ENCODE measurements around the gene CUX1.
"Not testable (repeated sequence)": the region's sequence is repeated elsewhere in the genome, so short reads cannot be mapped to it uniquely, and the experiment has no call there.

CUX1 gene

DNA sequence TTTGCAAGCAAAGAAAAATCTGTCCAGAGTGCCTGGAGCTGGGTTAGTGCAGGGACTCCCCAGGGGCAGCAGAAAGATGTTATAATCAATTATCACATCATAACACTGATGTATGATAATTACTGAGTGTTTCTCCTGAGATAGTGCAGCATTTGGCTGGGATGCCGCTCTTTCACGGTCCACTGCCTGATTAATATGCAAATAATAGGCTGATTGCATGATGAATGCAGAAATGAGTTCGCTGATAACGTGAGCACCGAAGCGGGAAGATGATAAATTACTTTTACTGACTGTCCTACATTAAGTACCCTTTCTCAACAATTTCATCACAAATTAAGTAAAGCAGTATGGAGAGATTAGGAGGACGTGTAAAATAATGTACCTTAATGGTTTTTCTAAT is 397.8 kb downstream of the CUX1 start:
- no peak for DNase-seq (ENCODE audit: low read depth)

DNA sequence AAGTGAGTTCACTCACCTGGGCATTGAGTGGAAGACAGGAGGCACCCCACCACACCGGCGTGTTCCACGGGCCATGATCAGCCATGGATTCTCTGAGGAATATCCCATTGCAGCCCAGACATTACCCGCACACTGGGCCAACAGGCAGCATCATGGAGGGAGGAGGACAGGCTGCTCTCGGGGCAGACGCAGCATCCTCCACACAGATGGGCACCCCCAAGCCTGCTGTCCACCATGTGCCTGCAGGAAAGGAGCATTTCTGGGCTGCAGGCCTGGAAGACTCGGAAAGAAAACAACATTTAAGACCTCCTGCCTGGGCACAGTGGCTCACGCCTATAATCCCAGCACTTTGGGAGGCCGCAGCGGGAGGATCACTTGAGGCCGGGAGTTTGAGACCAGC is 398.3 kb downstream of the CUX1 start:
- no peak for DNase-seq (ENCODE audit: low read depth)

DNA sequence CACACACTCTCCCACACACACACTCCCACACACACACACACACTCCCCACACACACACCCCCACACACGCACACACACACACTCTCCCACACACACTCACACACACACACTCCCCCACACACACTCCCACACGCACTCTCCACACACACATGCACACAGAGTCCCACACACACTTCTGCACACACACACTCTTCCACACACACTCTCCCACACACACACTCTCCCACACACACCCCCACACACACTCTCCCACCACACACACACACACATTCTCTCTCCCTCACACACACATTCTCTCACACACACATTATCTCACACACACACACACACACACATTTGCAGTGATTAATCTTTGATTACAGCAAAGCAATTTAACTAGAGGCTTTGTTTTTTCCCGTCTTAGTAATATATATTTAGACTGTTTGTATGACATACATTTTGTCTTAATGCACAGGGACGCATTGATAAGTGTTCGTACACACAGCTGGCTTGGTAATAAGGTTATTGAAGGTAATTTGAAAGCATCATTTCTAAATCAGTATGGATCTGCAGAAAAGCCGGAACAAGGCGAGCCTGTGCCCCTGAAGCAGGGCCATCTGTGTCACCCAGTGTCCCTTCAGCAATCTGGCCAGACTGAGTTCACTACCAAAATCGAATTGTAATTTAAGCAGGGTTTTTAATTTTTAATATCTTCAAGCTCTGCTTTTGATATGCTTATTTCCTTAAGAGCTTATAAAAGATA is 399.3 kb downstream of the CUX1 start:
- no peak for DNase-seq (ENCODE audit: low read depth)

DNA sequence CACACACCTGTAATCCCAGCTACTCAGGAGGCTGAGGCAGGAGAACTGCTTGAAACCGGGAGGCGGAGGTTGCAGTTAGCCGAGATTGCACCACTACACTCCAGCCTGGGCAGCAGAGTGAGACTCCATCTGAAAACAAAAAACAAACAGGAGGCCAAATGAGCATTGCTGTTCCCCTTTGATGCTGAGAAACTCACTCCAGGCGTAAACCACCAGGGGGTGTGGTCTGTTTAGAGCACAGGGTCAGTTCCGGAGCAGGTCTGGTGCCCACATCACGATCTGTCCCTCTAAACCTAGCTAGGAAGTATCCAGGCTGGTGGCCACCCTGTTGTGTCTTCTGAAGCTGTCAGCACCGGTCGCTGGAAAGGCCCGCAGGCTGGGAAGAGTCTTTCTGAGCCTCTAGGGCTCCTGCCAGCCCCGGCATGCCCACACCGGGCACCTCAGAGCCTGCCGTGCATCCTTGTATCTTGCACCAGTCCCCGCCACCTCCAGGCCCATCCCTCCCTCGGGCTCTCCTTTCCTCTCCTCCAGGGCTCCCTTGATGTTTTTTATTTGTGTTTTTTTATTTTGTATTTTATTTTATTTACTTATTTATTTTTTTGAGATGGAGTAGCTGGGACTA is 402.9 kb downstream of the CUX1 start:
- DNase-seq (ENCODE audit: low read depth), result peak; percentile 5

DNA sequence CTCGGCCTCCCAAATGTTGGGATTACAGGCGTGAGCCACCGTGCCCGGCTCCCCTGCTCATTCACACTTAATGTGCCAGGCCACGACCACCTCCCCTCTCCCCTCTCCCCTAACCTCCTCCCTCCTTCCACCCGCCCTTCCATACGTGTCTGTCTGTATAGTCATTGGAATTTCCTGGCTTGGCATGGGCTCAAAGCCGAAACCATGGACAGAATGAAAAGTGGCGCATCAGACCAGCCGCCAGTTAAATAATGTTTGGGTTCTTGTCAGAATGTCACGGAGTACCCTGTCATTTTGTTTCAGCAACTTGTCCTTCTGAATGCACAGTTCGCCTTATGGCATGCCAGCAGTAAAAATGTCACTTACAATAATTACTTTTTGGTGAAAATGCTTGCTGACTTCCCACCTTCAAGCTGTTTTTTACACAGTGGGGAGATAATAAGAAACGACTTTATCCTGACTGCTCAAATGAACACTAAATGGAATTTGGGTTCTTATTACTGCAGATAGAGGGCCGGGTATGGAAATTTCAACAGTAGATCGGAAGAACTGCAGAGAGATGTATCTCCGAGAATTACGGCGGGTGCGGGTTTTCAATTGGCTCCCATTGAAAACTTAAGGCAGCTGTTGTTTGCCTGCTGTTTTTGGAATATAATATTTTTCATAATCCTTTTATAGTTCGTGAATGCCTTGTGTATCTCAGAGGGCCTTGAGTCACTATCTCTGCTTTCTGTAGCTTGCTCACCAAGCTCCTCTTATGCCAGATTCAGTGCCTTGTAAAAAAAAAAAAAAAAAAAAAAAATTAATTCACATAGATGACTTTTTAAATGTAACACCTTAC is 403.8 kb downstream of the CUX1 start:
- DNase-seq (ENCODE audit: low read depth), result peak; percentile 78

DNA sequence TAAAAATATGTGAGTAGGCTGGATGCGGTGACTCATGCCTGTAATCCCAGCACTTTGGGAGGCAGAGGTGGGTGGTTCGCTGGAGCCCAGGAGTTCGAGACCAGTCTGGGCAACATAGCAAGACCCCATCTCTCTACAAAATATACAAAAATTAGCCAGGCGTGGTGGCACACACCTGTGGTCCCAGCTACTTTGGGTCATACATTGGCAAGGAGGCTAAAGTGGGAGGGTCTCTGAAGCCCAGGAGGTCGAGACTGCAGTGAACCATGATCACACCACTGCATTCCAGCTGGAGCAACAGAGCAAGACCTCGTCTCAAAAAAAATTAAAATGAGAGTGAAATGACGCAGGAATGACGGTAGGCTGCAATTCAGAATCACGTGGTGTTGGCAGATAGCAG is 404.5 kb downstream of the CUX1 start:
- DNase-seq (ENCODE audit: low read depth), result peak; percentile 4

DNA sequence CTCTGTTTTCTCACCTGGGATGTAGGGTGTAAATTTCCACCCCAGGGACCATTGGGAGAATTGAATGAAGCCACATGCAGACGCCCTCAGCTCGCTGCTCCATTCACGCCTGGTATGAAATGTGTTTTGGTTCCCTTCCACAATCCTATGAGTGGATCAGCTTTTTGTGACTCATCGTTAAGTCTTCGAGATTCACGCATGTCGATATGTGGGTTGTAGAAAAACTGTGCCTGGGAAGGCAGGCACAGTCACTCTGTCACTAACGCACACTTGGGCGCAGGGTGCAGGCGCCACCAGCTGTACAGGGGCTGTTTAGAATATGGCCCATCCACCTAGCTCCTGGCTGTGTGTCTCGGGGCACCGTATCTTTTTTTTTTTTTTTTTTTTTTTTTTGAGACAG is 405.0 kb downstream of the CUX1 start:
- peak; percentile 23 for DNase-seq (ENCODE audit: low read depth)

DNA sequence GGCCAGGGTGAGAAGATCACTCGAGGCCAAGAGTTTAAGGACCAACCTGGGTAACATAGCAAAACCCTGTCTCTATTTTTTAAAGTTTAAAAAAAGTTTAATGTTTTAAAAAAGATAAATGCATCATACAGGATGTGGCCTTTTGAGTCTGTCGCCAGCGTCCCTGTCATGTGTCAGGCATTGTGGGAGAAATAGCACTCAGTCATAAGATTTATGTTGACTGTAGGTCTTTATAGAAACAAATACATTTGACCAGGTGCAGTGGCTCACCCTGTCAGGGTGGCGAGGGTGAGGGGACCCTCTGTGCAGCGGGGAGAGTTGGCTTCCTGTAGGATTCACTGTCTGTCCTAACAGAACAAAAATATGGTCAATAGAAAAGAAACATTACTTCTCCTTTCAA is 405.8 kb downstream of the CUX1 start:
- no peak for DNase-seq (ENCODE audit: low read depth)

DNA sequence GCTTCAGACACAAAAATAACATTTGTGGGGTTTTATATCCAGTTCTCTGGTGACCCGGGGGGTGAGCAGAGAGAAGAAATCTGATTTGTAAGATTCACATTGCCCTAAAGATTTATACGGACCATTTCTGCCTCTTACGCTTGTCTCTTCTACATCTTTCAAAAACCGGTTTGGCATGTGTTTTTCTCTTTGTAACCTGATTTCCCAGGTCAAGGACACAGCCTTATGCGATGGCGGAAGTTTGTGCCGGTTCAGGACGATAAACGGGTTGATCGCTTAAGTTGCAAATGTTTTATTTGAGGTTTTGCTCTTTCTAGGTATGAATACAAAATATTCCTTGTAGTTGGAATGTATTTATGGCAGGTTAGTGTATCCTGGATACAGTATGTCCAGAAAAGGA is 407.6 kb downstream of the CUX1 start:
- no peak for DNase-seq (ENCODE audit: low read depth)

DNA sequence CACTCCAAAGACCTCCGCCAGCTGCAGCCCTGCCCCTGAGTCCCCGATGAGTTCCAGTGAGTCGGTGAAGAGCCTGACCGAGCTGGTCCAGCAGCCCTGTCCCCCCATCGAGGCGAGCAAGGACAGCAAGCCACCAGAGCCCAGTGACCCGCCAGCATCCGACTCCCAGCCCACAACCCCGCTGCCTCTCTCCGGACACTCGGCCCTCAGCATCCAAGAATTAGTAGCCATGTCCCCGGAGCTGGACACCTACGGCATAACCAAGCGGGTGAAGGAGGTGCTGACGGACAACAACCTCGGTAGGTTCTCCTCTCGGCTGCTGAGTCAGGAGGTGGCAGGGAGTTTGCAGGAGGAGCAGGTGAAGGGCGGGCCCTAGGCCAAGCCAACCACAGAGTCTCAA is 409.9 kb downstream of the CUX1 start:
- no peak for DNase-seq (ENCODE audit: low read depth)

DNA sequence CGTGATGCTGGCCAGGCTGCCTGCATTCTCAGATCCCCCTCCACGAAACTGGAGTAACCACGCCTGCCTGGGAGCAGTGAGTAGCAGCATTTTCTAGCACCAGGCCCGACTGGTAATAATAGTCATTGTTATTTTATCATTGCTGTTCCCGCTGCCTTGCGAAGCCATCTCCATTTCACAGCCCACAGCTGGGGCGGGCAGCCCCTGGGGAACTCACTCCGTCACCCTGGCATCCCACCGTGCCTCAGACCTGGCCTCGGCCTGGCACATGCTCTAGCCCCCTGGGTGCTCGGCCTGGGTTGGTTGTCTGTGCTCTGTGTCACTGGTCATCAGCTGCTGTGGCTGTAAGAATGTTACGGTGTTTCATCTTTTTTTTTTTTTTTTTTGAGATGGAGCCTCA is 411.5 kb downstream of the CUX1 start:
- DNase-seq (ENCODE audit: low read depth), result no peak

DNA sequence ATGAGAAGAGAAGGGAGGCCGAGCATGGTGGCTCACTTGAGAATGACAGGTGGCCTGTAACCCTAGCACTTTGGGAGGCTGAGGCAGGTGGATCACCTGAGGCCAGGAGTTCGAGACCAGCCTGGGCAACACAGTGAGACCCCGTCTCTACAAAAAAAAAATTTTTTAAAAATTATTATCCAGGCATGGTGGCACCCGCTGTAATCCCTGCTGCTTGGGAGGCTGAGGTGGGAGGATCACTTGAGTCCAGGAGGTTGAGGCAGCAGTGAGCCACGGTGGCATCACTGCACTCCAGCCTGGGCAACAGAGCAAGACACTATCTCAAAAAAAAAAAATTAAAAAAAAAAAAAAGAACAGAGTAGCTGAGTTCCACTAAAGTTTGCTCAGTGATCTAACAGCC is 412.7 kb downstream of the CUX1 start:
- not testable (repeated sequence) for DNase-seq (ENCODE audit: low read depth)

DNA sequence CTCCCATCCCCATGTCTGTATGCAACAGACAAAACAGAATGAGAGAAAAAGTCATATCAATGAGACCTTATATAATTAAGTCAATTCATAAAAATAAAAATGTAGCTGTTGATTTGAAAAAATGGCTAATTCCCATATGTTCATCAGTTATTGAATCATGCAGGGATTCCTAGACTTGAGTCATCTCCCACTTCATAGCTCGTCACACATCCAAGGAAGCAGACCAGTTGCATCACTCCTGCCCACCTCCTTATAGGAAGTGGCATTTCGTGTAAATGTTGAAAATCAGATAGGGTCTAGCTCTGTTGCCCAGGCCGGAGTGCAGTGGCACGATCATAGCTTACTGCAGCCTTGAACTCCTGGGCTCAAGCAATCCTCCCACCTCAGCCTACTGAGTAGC is 413.2 kb downstream of the CUX1 start:
- peak; percentile 67 for DNase-seq (ENCODE audit: low read depth)

DNA sequence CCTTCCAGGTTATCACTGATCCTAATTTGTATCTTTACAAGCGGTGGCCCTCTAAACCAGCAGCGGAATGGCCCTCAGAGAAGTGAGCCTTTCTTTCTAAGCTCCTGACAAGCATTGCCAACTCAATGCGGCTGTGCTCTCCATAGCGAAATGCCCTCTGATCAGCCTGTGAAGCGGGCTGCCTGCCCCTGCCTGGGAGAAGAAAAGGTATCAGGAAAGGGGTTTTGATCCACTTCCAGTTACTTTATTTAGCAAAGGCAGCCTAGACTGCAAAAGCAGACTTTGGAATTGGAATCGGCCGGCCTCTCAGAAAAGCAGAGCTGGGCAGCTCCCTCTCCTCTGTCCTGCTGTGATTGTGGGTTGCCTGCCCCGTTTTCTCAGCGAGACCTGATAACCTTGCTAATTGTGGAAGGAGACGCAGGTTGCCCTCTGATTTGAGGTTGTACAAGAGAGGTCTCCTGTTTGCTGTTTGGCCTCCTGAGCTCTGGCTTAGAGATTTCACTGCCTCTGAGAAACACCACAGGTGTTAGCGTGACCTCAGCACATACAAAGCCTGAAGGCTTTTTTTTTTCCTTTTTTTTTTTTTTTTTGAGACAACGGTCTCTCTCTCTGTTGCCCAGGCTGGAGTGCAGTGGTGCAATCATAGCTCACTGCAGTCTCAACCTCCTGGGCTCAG is 415.3 kb downstream of the CUX1 start:
- DNase-seq (ENCODE audit: low read depth), result no peak

DNA sequence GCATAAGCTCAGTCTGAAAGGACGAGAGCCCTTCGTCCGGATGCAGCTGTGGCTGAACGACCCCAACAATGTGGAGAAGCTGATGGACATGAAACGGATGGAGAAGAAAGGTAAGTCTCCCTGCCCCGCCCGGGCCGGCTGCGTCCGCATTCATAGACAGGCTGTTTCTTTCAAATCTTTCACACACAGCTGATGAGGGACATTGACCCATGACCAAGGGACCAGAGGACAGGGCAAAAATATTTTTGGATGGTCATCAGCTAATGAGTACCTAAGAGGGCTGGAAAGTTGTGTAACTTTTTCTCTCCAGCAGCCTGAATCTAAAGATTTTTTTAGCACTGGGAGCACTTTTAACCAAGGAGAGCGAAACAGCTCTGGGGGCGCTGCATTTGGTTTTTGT is 416.7 kb downstream of the CUX1 start:
- no peak for DNase-seq (ENCODE audit: low read depth)

DNA sequence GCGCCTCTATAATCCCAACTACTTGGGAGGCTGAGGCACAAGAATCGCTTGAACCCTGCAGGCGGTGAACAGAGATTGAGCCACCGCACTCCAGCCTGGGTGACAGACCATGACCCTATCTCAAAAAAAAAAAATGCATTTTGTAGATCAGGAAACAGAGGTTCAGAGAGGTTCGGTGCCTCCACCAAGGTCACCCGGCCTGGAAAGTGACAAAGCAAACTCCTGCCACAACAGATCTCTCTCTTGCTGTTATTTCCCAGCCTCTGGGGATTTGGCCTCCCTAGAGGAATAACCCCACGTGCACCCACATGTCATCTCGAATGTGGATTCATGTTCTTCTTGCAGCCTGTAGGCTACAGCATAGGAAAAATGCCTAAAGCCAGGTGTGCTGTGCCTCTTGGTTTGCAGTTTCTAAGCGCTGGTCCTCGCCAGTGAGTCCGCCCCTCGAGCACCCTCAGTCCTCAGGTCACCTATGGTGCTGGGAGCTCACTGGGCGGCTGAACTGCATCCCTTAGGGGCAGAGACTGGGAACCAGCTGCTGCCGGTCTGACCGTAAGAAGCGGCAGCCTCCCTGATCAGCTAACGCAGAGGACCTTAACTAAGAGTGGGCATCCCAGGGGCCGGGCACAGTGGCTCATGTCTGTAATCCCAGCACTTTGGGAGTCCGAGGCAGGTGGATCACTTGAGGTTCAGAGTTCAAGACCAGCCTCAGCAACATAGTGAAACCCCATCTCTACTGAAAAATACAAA is 417.6 kb downstream of the CUX1 start:
- DNase-seq (ENCODE audit: low read depth), result no peak

DNA sequence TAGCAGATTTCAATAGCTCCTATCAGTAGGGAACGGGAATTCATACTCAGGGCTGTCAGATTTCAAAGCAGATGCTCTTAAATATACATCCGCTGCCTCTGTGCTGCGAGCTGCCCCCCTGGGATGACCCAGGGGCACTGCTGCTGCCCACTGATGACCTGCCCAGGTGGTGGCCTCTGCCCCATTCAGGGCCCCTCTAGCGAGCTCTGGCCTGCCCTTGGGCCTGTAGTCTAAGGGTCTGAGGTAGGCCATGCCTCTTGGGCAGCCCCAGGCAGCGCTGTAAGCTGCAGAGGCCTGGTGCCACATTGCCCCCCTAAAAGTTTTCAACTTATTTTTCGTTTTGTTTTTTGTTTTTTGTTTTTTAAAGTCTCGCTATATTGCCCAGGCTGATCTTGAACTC is 418.7 kb downstream of the CUX1 start:
- DNase-seq (ENCODE audit: low read depth), result no peak

DNA sequence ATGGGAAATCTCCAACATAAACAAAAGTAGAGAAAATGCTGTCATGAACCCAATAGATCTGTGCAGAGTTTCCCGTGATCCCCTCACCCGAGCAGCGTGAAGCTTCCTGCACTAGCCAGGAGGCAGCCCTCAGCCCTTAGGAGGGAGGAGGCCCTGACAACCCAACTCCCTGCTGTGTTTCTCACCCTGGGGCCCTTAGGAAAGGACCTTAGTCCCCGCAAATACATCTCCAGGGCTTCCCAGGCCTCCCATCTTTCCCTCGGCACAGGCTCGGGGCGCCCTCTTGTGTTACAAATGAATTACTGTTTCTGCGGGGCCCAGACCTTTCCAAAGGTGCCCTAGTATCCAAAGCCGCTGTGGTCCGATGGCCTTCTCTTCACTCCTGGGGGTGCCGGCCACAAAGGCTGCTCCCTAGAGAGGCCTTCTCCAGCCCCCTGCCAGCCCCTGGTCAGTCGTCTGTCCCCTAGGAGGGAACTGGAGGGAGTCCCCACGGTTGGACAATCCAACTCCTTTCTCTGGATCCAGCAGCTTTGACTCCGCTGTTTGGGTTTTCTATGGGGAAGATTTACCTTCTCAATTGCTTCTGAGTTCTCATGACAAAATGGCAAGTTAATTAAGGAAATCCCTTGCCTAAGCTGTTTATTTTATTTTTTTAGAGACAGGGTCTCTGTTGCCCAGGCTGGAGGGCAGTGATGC is 419.3 kb downstream of the CUX1 start:
- DNase-seq (ENCODE audit: low read depth), result peak; percentile 57

DNA sequence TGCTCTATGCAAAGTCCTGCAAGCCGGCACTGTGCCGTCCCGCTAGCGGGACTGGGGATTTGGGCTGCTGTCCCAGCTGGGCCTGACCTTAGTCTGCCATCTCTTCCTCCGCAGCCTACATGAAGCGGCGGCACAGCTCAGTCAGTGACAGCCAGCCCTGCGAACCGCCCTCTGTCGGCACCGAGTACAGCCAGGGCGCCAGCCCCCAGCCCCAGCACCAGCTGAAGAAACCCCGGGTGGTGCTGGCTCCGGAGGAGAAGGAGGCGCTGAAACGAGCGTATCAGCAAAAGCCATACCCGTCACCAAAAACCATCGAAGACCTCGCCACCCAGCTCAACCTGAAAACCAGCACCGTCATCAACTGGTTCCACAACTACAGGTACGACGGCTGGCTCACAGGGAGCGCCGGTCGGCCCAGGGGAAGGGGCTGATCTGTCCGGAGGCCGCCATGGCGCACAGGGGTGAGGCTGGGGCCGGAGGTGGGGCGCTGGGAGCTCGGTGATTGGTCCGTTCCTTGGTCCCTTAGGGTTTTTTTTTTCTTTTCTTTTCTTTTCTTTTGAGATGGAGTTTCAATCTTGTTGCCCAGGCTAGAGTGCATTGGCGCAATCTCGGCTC is 421.9 kb downstream of the CUX1 start:
- DNase-seq (ENCODE audit: low read depth), result no peak

DNA sequence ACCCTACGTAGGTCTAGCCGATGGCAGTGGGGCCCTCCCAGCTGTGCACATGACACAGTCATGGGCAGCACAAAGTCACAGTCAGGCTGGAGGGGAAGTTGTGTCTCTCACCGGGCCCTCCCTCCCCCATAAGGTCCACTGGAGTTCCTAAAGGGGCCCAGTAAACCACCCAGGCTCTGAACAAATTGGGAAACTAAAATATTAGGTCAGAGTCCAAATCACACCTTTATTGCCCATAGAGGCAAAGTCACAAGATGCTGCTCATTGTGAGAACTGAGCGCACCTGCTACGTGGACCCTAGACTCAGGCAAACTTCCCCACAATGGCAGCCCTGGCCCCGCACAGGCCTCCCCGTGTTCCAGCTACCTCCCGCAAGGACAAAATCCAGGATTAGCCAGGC is 424.0 kb downstream of the CUX1 start:
- no peak for DNase-seq (ENCODE audit: low read depth)

DNA sequence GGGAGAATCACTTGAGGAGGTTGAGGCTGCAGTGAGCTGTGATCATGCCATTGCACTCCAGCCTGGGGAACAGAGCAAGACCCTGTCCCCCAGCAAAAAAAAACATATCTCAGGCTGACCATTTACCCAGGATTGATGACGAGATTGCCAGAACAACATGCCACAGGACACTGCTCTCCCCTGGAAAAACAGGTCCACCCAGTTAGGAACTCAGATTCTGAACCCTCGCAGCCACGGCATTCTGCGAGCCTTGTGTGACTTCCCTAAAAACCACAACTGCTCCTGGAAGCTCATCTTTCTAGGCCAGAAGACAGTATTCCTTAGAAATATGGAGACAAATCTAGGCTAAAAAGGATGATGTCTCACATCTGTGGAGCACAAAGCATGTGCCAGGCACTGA is 427.2 kb downstream of the CUX1 start:
- no peak for DNase-seq (ENCODE audit: low read depth)

Measured in iris pigment epithelial cell (primary cell).